ENCODE results near the gene EBNA1BP2.

EBNA1BP2 gene

GRCh38 chr1:43172527-43172972, 460 bp upstream of the EBNA1BP2 start:
- DNase-seq (ENCODE audit: extremely low read depth, low read depth), result peak; percentile 55
- H3K4me3 ChIP-seq (replicated peaks; ENCODE audit: low read depth, low read length), result peak overlapping the region; percentile 99
- no peak for TF ChIP-seq CTCF (IDR thresholded peaks at IDR 0.05; ENCODE audit: low read depth, low read length, missing control alignments)

GRCh38 chr1:43171312-43171875, 696 bp downstream of the EBNA1BP2 start:
- no peak for DNase-seq (ENCODE audit: extremely low read depth, low read depth)
- no peak for TF ChIP-seq CTCF (IDR thresholded peaks at IDR 0.05; ENCODE audit: low read depth, low read length, missing control alignments)
- H3K4me3 ChIP-seq (replicated peaks; ENCODE audit: low read depth, low read length), result peak overlapping the region; percentile 99

- no peak for DNase-seq (ENCODE audit: extremely low read depth, low read depth)
- no peak overlapping the region for H3K4me3 ChIP-seq (replicated peaks; ENCODE audit: low read depth, low read length)
- no peak for TF ChIP-seq CTCF (IDR thresholded peaks at IDR 0.05; ENCODE audit: low read depth, low read length, missing control alignments)
These were observed 6.3 kb downstream of the EBNA1BP2 start for GRCh38 chr1:43165765-43166164.

GRCh38 chr1:43165162-43165561, 6.9 kb downstream of the EBNA1BP2 start:
- H3K4me3 ChIP-seq (replicated peaks; ENCODE audit: low read depth, low read length), result no peak overlapping the region
- no peak for DNase-seq (ENCODE audit: extremely low read depth, low read depth)
- TF ChIP-seq CTCF (IDR thresholded peaks at IDR 0.05; ENCODE audit: low read depth, low read length, missing control alignments), result no peak

- no peak for TF ChIP-seq CTCF (IDR thresholded peaks at IDR 0.05; ENCODE audit: low read depth, low read length, missing control alignments)
- no peak overlapping the region for H3K4me3 ChIP-seq (replicated peaks; ENCODE audit: low read depth, low read length)
- no peak for DNase-seq (ENCODE audit: extremely low read depth, low read depth)
These were observed 16.1 kb downstream of the EBNA1BP2 start for GRCh38 chr1:43156026-43156425.

GRCh38 chr1:43153443-43153842, 18.6 kb downstream of the EBNA1BP2 start:
- no peak overlapping the region for H3K4me3 ChIP-seq (replicated peaks; ENCODE audit: low read depth, low read length)
- no peak for DNase-seq (ENCODE audit: extremely low read depth, low read depth)
- no peak for TF ChIP-seq CTCF (IDR thresholded peaks at IDR 0.05; ENCODE audit: low read depth, low read length, missing control alignments)

- no peak overlapping the region for H3K4me3 ChIP-seq (replicated peaks; ENCODE audit: low read depth, low read length)
- TF ChIP-seq CTCF (IDR thresholded peaks at IDR 0.05; ENCODE audit: low read depth, low read length, missing control alignments), result no peak
- DNase-seq (ENCODE audit: extremely low read depth, low read depth), result no peak
These were observed 19.2 kb downstream of the EBNA1BP2 start for GRCh38 chr1:43152866-43153265.

Measured in HFF-Myc (cell line).